ENCODE measurements around the gene RAB1B.

RAB1B gene

DNA sequence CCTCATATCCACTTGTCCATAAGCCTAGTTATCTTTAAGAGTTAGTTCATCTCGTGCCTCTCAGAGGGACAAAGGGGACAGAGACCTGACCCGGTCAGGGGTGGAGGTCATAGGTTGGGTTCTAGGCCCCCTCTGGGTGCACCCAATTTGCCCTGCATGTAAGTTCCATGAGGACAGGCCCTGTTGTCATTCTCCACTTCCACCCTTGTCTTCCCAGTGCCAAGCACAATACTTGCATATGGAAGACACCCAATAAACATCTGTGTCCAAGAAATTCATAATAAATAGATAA, 21.8 kb downstream of the RAB1B start:
- H3K4me3 ChIP-seq (ENCODE audit: control insufficient read depth in 1 of 7, extremely low read depth in 1 of 7, insufficient read depth in 4 of 7, low read depth in 2 of 7, low read length in 6 of 7), result no peak overlapping the region
- no peaks in the 10 kb centered on the region for H3K36me3 ChIP-seq (ENCODE audit: control insufficient read depth in 4 of 4, insufficient read depth in 4 of 4, low read length in 3 of 4)
- no peak for DNase-seq
- ChIA-PET CTCF (interaction anchor here (2.4 kb wide), 1 partner anchor 21 kb away, joined by 9 read pairs; no protein-coding TSS in a partner anchor), POLR2A (no interaction called here)
- no peak overlapping the region for H3K27ac ChIP-seq (ENCODE audit: insufficient read depth in 1 of 2, low read depth in 1 of 2, low read length in 2 of 2, poor library complexity in 1 of 2, severe bottlenecking in 2 of 2)
- 83% methylated on average over 2 of the region's 2 CpGs for WGBS (ENCODE audit: insufficient coverage)
- no peaks in the 10 kb centered on the region for H3K9me3 ChIP-seq (ENCODE audit: control extremely low read depth in 1 of 5, control insufficient read depth in 4 of 5, insufficient read depth in 2 of 5, low read depth in 1 of 5, low read length in 4 of 5)
- H3K27me3 ChIP-seq (replicated peaks in 2 of 5; ENCODE audit: control insufficient read depth in 4 of 5, insufficient read depth in 5 of 5, low read length in 4 of 5), result peaks cover 0 to 52% (median 17%) of the 10 kb centered on the region in 5 experiments
- peaks cover 0 to 37% (median 32%) of the 10 kb centered on the region in 4 experiments for H3K4me1 ChIP-seq (ENCODE audit: control extremely low read depth in 1 of 4, control insufficient read depth in 4 of 4, insufficient read depth in 4 of 4, low read length in 3 of 4)

DNA sequence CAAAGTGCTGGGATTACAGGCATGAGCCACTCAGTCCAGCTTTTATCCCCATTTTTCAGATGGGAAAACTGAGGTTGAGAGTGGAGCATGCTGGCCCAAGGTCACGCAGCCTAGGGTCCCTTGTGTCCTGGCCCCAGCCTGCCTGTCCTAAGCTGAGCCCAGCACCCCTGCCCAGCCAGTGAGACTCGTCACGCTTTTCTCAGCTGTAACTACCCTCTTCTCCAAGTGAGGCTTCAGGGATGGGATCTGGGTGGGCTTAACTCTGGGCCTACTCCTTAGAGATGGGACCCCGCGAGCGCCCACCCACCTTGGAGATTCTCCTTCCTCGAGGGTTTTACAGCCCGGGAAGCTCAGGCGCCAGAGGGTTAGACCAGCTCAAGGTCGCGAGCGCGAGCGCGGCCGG, 22.9 kb downstream of the RAB1B start:
- no peak for DNase-seq
- peak overlapping the region in 3 of 7 experiments; percentile 42 to 65 (median 43) for H3K4me3 ChIP-seq (ENCODE audit: control insufficient read depth in 1 of 7, extremely low read depth in 1 of 7, insufficient read depth in 4 of 7, low read depth in 2 of 7, low read length in 6 of 7)
- H3K27me3 ChIP-seq (replicated peaks in 2 of 5; ENCODE audit: control insufficient read depth in 4 of 5, insufficient read depth in 5 of 5, low read length in 4 of 5), result peaks cover 0 to 52% (median 17%) of the 10 kb centered on the region in 5 experiments
- WGBS (ENCODE audit: insufficient coverage), result 18% methylated on average over 13 of the region's 16 CpGs
- H3K36me3 ChIP-seq (ENCODE audit: control insufficient read depth in 4 of 4, insufficient read depth in 4 of 4, low read length in 3 of 4), result no peaks in the 10 kb centered on the region
- no peaks in the 10 kb centered on the region for H3K9me3 ChIP-seq (ENCODE audit: control extremely low read depth in 1 of 5, control insufficient read depth in 4 of 5, insufficient read depth in 2 of 5, low read depth in 1 of 5, low read length in 4 of 5)
- no peak overlapping the region for H3K27ac ChIP-seq (ENCODE audit: insufficient read depth in 1 of 2, low read depth in 1 of 2, low read length in 2 of 2, poor library complexity in 1 of 2, severe bottlenecking in 2 of 2)
- POLR2A ChIA-PET, result interaction anchor here (0.6 kb wide), 1 partner anchor 781 kb away, joined by 3 read pairs; no protein-coding TSS in a partner anchor
- CTCF ChIA-PET, result interaction anchor here (1.0 to 1.4 kb wide), 2 partner anchors 22 to 118 kb away, joined by 3 read pairs; no protein-coding TSS in a partner anchor
- peaks cover 0 to 37% (median 32%) of the 10 kb centered on the region in 4 experiments for H3K4me1 ChIP-seq (ENCODE audit: control extremely low read depth in 1 of 4, control insufficient read depth in 4 of 4, insufficient read depth in 4 of 4, low read length in 3 of 4)

DNA sequence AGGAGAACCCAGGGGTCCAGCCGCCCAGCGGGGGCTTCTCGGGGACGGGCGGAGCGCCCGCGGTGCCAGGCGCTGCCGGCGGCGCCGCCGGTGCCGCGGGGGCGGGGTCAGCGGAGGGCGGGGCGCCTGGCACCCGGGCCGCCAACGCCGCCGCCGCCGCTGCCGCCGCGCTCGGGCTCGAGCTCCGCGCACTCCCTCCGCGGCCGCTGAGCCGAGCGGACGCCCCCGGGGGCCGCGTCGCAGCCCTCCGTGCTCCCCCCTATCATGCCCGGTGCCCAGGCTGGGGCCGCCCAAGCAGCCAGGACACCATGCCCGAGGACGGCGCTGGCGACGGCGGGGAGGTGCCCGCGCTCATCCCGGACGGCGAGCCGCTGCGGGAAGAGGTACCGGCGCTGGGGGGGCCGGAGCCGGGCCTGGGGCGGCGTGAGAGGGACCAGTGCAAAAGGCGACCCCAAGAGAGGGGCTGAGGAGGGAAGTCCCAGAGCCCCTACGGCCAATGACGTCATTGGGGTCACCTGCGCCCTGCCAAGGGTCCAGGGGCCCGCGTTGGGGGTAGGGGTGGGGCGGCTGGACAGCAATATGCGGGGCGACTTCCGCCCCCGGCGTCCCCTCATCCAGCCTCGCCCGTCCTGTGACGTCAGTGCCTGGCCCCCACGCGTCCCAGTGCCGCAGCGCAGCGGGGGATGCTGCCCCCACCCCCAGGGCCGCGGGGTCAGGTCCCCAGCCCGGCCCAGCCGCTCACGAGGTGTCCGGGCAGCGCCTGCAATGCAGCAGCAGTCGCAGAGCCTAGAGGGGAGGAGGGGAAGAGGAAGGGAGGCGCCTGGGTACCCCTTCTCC, 23.5 kb downstream of the RAB1B start, which contains the start of gene TMEM151A:
Gene TMEM151A (plus strand): TSS at position 189 of the 837 bp plus-strand sequence. CDS start 120 bp downstream, at position 309.
- no peak within 1 kb of the TSS for H3K27ac ChIP-seq (ENCODE audit: insufficient read depth in 1 of 2, low read depth in 1 of 2, low read length in 2 of 2, poor library complexity in 1 of 2, severe bottlenecking in 2 of 2)
- peak in 1 of 3 donors; percentile 32 for DNase-seq
- H3K9me3 ChIP-seq (ENCODE audit: control extremely low read depth in 1 of 5, control insufficient read depth in 4 of 5, insufficient read depth in 2 of 5, low read depth in 1 of 5, low read length in 4 of 5), result no peaks in the 10 kb centered on the region
- H3K4me3 ChIP-seq (ENCODE audit: control insufficient read depth in 1 of 7, extremely low read depth in 1 of 7, insufficient read depth in 4 of 7, low read depth in 2 of 7, low read length in 6 of 7), result peak within 1 kb of the TSS in 5 of 7 experiments; percentile 8 to 65 (median 42)
- H3K27me3 ChIP-seq (replicated peaks in 2 of 5; ENCODE audit: control insufficient read depth in 4 of 5, insufficient read depth in 5 of 5, low read length in 4 of 5), result peaks cover 0 to 52% (median 17%) of the 10 kb centered on the region in 5 experiments
- POLR2A ChIA-PET, result interaction anchor here (0.6 kb wide), 1 partner anchor 781 kb away, joined by 3 read pairs; no protein-coding TSS in a partner anchor
- H3K36me3 ChIP-seq (ENCODE audit: control insufficient read depth in 4 of 4, insufficient read depth in 4 of 4, low read length in 3 of 4), result no peaks in the 10 kb centered on the region
- WGBS (ENCODE audit: insufficient coverage), result 1% methylated on average over 69 of the region's 95 CpGs
- CTCF ChIA-PET, result interaction anchor here (1.4 kb wide), 1 partner anchor 118 kb away, joined by 3 read pairs; no protein-coding TSS in a partner anchor
- H3K4me1 ChIP-seq (ENCODE audit: control extremely low read depth in 1 of 4, control insufficient read depth in 4 of 4, insufficient read depth in 4 of 4, low read length in 3 of 4), result peaks cover 0 to 37% (median 32%) of the 10 kb centered on the region in 4 experiments

DNA sequence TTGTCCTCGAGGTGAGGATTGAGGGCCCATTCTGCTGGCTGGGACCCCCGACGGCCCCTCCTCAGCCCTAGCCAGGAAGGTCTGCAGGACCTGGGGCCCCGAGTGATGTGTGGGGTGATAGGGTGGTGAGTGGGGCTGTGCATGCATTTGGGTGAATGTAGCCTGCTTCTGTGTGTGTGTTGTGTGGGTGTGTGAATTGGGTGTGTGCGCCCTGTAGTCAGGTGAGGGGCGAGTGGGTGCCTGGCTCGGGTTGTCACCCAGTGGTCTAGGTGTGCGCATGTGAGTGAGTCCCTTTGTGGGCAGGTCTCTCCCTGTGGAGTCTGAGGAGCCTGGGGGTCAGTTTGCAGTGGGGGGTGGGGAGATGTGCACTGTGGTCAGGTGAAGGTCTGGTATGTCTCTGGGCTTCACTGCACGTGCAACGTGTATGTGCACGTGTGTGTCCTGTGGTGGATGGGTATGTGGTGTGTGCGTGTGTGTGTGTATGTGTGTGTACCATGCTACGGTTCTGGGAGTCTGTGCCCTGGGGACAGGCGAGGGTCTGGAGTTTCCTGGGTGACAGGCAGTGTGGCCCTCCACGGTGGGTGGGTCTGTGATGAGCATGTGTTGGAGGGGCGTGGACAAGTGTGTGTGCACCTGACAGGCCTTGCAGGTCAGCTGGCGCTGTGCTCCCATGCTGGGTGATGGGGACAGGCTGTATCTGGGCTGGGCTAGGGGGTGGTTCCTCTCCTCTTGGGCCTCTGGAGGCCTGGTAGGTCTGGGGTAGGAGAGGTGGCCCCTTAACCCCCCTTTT, 24.3 kb downstream of the RAB1B start:
- ChIA-PET POLR2A (no interaction called here), CTCF (no interaction called here)
- 81% methylated on average over 4 of the region's 17 CpGs for WGBS (ENCODE audit: insufficient coverage)
- peak overlapping the region in 1 of 7 experiments; percentile 65 for H3K4me3 ChIP-seq (ENCODE audit: control insufficient read depth in 1 of 7, extremely low read depth in 1 of 7, insufficient read depth in 4 of 7, low read depth in 2 of 7, low read length in 6 of 7)
- peaks cover 0 to 31% (median 26%) of the 10 kb centered on the region in 4 experiments for H3K4me1 ChIP-seq (ENCODE audit: control extremely low read depth in 1 of 4, control insufficient read depth in 4 of 4, insufficient read depth in 4 of 4, low read length in 3 of 4)
- H3K27ac ChIP-seq (ENCODE audit: insufficient read depth in 1 of 2, low read depth in 1 of 2, low read length in 2 of 2, poor library complexity in 1 of 2, severe bottlenecking in 2 of 2), result no peak overlapping the region
- DNase-seq, result no peak
- no peaks in the 10 kb centered on the region for H3K36me3 ChIP-seq (ENCODE audit: control insufficient read depth in 4 of 4, insufficient read depth in 4 of 4, low read length in 3 of 4)
- no peaks in the 10 kb centered on the region for H3K9me3 ChIP-seq (ENCODE audit: control extremely low read depth in 1 of 5, control insufficient read depth in 4 of 5, insufficient read depth in 2 of 5, low read depth in 1 of 5, low read length in 4 of 5)
- H3K27me3 ChIP-seq (replicated peaks in 2 of 5; ENCODE audit: control insufficient read depth in 4 of 5, insufficient read depth in 5 of 5, low read length in 4 of 5), result peaks cover 0 to 52% (median 21%) of the 10 kb centered on the region in 5 experiments

- peaks cover 0 to 25% (median 20%) of the 10 kb centered on the region in 4 experiments for H3K4me1 ChIP-seq (ENCODE audit: control extremely low read depth in 1 of 4, control insufficient read depth in 4 of 4, insufficient read depth in 4 of 4, low read length in 3 of 4)
- ChIA-PET CTCF (no interaction called here), POLR2A (interaction anchor here (0.6 kb wide), 1 partner anchor 353 kb away, joined by 3 read pairs; no protein-coding TSS in a partner anchor)
- H3K27me3 ChIP-seq (replicated peaks in 2 of 5; ENCODE audit: control insufficient read depth in 4 of 5, insufficient read depth in 5 of 5, low read length in 4 of 5), result peaks cover 0 to 52% (median 21%) of the 10 kb centered on the region in 5 experiments
- no peak for DNase-seq
- no peak overlapping the region for H3K4me3 ChIP-seq (ENCODE audit: control insufficient read depth in 1 of 7, extremely low read depth in 1 of 7, insufficient read depth in 4 of 7, low read depth in 2 of 7, low read length in 6 of 7)
- no peak overlapping the region for H3K27ac ChIP-seq (ENCODE audit: insufficient read depth in 1 of 2, low read depth in 1 of 2, low read length in 2 of 2, poor library complexity in 1 of 2, severe bottlenecking in 2 of 2)
- WGBS (ENCODE audit: insufficient coverage), result 92% methylated on average over 2 of the region's 4 CpGs
- no peaks in the 10 kb centered on the region for H3K9me3 ChIP-seq (ENCODE audit: control extremely low read depth in 1 of 5, control insufficient read depth in 4 of 5, insufficient read depth in 2 of 5, low read depth in 1 of 5, low read length in 4 of 5)
- no peaks in the 10 kb centered on the region for H3K36me3 ChIP-seq (ENCODE audit: control insufficient read depth in 4 of 4, insufficient read depth in 4 of 4, low read length in 3 of 4)
Observed at GRCh38 chr11:66293352-66293751, 24.9 kb downstream of the RAB1B start.

- Histone ChIP-seq H3K27me3 (replicated peaks in 2 of 5; ENCODE audit: control insufficient read depth in 4 of 5, insufficient read depth in 5 of 5, low read length in 4 of 5) (peaks cover 0 to 52% (median 21%) of the 10 kb centered on the region in 5 experiments), H3K4me3 (ENCODE audit: control insufficient read depth in 1 of 7, extremely low read depth in 1 of 7, insufficient read depth in 4 of 7, low read depth in 2 of 7, low read length in 6 of 7) (no peak overlapping the region), H3K4me1 (ENCODE audit: control extremely low read depth in 1 of 4, control insufficient read depth in 4 of 4, insufficient read depth in 4 of 4, low read length in 3 of 4) (peaks cover 0 to 22% (median 17%) of the 10 kb centered on the region in 4 experiments), H3K36me3 (ENCODE audit: control insufficient read depth in 4 of 4, insufficient read depth in 4 of 4, low read length in 3 of 4) (no peaks in the 10 kb centered on the region), H3K9me3 (ENCODE audit: control extremely low read depth in 1 of 5, control insufficient read depth in 4 of 5, insufficient read depth in 2 of 5, low read depth in 1 of 5, low read length in 4 of 5) (no peaks in the 10 kb centered on the region), H3K27ac (ENCODE audit: insufficient read depth in 1 of 2, low read depth in 1 of 2, low read length in 2 of 2, poor library complexity in 1 of 2, severe bottlenecking in 2 of 2) (no peak overlapping the region)
- no peak for DNase-seq
- WGBS (ENCODE audit: insufficient coverage), result 85% methylated on average over 28 of the region's 30 CpGs
- ChIA-PET CTCF (no interaction called here), POLR2A (interaction anchor here (0.6 kb wide), 1 partner anchor 354 kb away, joined by 3 read pairs; no protein-coding TSS in a partner anchor)
Observed at GRCh38 chr11:66293777-66294625, 25.6 kb downstream of the RAB1B start.
